Neuronal stem cell (in vitro differentiated cells): ENCODE data around the gene EML1.
"Not testable (repeated sequence)": the region's sequence is repeated elsewhere in the genome, so short reads cannot be mapped to it uniquely, and the experiment has no call there.

ENCODE experiments used
- DNase-seq: peaks from one replicate; pipeline ENCODE4 v3.0.0-alpha.2; 2013; ENCODE audit warnings: low spot score
- H2AFZ ChIP-seq: one replicate; pipeline ENCODE4 v1.6.1; 2013; ENCODE audit warnings: mild to moderate bottlenecking, low read length, inconsistent platforms
- H2AK5ac ChIP-seq: 2 replicates; pipeline ENCODE4 v1.6.1; 2013; ENCODE audit warnings: low read depth, mild to moderate bottlenecking, inconsistent platforms, low read length, moderate library complexity, mixed read lengths
- H2BK120ac ChIP-seq: 2 replicates; pipeline ENCODE4 v1.6.1; 2013; ENCODE audit warnings: low read depth, mild to moderate bottlenecking, inconsistent platforms, low read length, moderate library complexity, mixed read lengths
- H2BK12ac ChIP-seq: one replicate; pipeline ENCODE4 v1.6.1; 2013; ENCODE audit warnings: low read length, inconsistent platforms
- H2BK15ac ChIP-seq: 2 replicates; pipeline ENCODE4 v1.6.1; 2013; ENCODE audit warnings: mild to moderate bottlenecking, low read length, inconsistent platforms, mixed read lengths
- H2BK5ac ChIP-seq: one replicate; pipeline ENCODE4 v1.6.1; 2013; ENCODE audit warnings: inconsistent platforms, mild to moderate bottlenecking, low read length, moderate library complexity
- H3K14ac ChIP-seq: one replicate; pipeline ENCODE4 v1.6.1; 2013; ENCODE audit warnings: low read length, inconsistent platforms
- H3K18ac ChIP-seq: 2 replicates; pipeline ENCODE4 v1.6.1; 2013; ENCODE audit warnings: low read length, inconsistent platforms
- H3K23ac ChIP-seq: 2 replicates; pipeline ENCODE4 v1.6.1; 2013; ENCODE audit warnings: low read depth, mild to moderate bottlenecking, mixed read lengths, low read length, inconsistent platforms; ENCODE audit not compliant: poor library complexity
- H3K27ac ChIP-seq: replicated peaks from 3 replicates; pipeline ENCODE4 v1.5.1; 2013; ENCODE audit warnings: low read length, inconsistent platforms
- H3K27me3 ChIP-seq, 3 experiments: 2 replicates each; pipeline ENCODE4 v1.6.1; 2013; ENCODE audit warnings: low read length in 3 of 3, mild to moderate bottlenecking in 2 of 3, inconsistent platforms in 1 of 3, low read depth in 1 of 3, mixed read lengths in 1 of 3, moderate library complexity in 1 of 3; ENCODE audit not compliant: control insufficient read depth in 3 of 3, insufficient read depth in 3 of 3
- H3K36me3 ChIP-seq, 2 donors: replicated peaks in 1 of 2; 2 replicates each; pipeline ENCODE4 v1.6.1; 2013; ENCODE audit warnings: low read length in 2 of 2; ENCODE audit not compliant: control insufficient read depth in 2 of 2, insufficient read depth in 2 of 2
- H3K4ac ChIP-seq: 2 replicates; pipeline ENCODE4 v1.6.1; 2013; ENCODE audit warnings: inconsistent platforms, mild to moderate bottlenecking, low read length, moderate library complexity
- H3K4me1 ChIP-seq, 2 donors: 1 replicate in 1 of 2; 2 replicates in 1 of 2; pipeline ENCODE4 v1.6.1; 2013; ENCODE audit warnings: low read length in 2 of 2, low read depth in 1 of 2; ENCODE audit not compliant: control insufficient read depth in 2 of 2, insufficient read depth in 1 of 2
- H3K4me2 ChIP-seq: one replicate; pipeline ENCODE4 v1.6.1; 2013; ENCODE audit warnings: mild to moderate bottlenecking, low read length, inconsistent platforms; ENCODE audit not compliant: insufficient read depth, poor library complexity, severe bottlenecking
- H3K4me3 ChIP-seq, 2 donors: 2 replicates each; pipeline ENCODE4 v1.5.1; 2013; ENCODE audit warnings: low read length in 2 of 2, mild to moderate bottlenecking in 2 of 2, inconsistent platforms in 1 of 2, moderate library complexity in 1 of 2
- H3K79me1 ChIP-seq: one replicate; pipeline ENCODE4 v1.6.1; 2013; ENCODE audit warnings: low read depth, mild to moderate bottlenecking, inconsistent platforms, low read length, moderate library complexity
- H3K9ac ChIP-seq: one replicate; pipeline ENCODE4 v1.6.1; 2013; ENCODE audit warnings: mild to moderate bottlenecking, low read depth, low read length, inconsistent platforms; ENCODE audit not compliant: poor library complexity
- H3K9me3 ChIP-seq, 2 donors: replicated peaks in 1 of 2; 2 replicates each; pipeline versions ENCODE3 to v1.6.1; 2013; ENCODE audit warnings: low read length in 2 of 2, mild to moderate bottlenecking in 2 of 2, inconsistent platforms in 1 of 2, low read depth in 1 of 2, mixed read lengths in 1 of 2, moderate library complexity in 1 of 2; ENCODE audit not compliant: control insufficient read depth in 2 of 2, insufficient read depth in 1 of 2
- H4K8ac ChIP-seq: one replicate; pipeline ENCODE4 v1.6.1; 2013; ENCODE audit warnings: low read depth, mild to moderate bottlenecking, inconsistent platforms, low read length, moderate library complexity
- H4K91ac ChIP-seq: one replicate; pipeline ENCODE4 v1.6.1; 2013; ENCODE audit warnings: low read length, low read depth, mild to moderate bottlenecking, inconsistent platforms; ENCODE audit not compliant: poor library complexity
- WGBS, 2 donors: extraction: QIAGEN DNeasy Blood & Tissue Kit; methylation state at CpG; one replicate each; pipeline ENCODE4 v1.1.7; 2013; ENCODE audit warnings: missing lambda C conversion rate in 2 of 2, mixed read lengths in 1 of 2; ENCODE audit not compliant: insufficient read length in 2 of 2, insufficient replicate concordance in 1 of 2; ENCODE audit errors: extremely low coverage in 2 of 2; 5-methylcytosine and 5-hydroxymethylcytosine counted together

The EML1 gene

DNA sequence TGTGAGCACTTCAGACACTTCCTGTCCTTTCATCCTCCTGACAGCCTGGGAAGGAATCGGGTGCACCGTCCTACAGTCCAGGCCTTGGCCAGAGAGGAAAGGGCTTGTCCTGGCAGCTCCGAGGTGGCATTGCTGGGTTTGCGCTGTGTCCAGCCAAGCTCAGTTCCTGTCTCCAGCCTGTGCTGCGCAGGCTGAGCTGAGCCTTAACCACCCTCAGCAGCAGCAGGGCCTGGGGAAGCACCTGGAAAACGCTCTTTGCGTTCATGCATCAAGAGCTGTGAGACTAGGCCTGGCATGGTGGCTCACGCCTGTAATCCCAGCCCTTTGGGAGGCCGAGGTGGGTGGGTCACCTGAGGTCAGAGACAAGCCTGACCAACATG, 33.7 kb upstream of the EML1 start:
- H3K79me1 ChIP-seq, result no peaks in the 10 kb centered on the region
- no peaks in the 10 kb centered on the region for H3K36me3 ChIP-seq
- no peak overlapping the region for H3K4me2 ChIP-seq
- H3K18ac ChIP-seq, result peak overlapping the region; percentile 52
- H4K91ac ChIP-seq, result no peak overlapping the region
- no peak overlapping the region for H2BK120ac ChIP-seq
- peaks cover 9 to 25% of the 10 kb centered on the region in 2 donors for H3K4me1 ChIP-seq
- no peak overlapping the region for H4K8ac ChIP-seq
- peak overlapping the region; percentile 14 for H3K14ac ChIP-seq
- H2BK15ac ChIP-seq, result no peak overlapping the region
- H3K9me3 ChIP-seq, result no peaks in the 10 kb centered on the region
- no peak overlapping the region for H2BK5ac ChIP-seq
- no CpG with 5 or more reads among the region's 9 CpGs for WGBS, 2 donors
- H3K23ac ChIP-seq, result no peak overlapping the region
- peaks cover 0 to 4% (median 0%) of the 10 kb centered on the region in 3 experiments for H3K27me3 ChIP-seq
- H2BK12ac ChIP-seq, result peak overlapping the region; percentile 69
- no peak for DNase-seq
- H3K27ac ChIP-seq, result no peak overlapping the region
- peak overlapping the region; percentile 68 for H3K9ac ChIP-seq
- peak overlapping the region; percentile 4 for H2AK5ac ChIP-seq
- peak overlapping the region in 1 of 2 donors; percentile 26 for H3K4me3 ChIP-seq
- no peak overlapping the region for H3K4ac ChIP-seq
- H2AFZ ChIP-seq, result peak overlapping the region; percentile 60

DNA sequence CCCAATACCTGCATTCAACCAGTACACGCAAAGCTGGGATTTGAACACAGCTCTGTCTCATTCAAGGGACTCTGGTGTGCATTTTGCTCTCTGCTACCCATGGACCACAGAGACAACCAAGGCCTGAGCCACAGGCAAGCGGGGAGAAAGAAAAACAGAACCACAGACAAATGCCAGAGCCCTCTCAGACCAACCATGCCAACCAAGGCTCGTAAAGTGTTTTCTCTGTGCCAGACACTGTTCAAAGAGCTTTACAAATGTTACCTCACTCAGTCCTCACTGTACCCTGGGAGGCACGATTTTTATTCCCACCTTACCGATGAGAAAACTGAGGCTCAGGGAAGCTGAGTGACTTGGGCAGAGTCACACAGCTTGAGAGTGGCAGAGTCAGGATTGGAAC, 32.4 kb upstream of the EML1 start:
- Histone ChIP-seq H3K4me1 (peaks cover 3 to 20% of the 10 kb centered on the region in 2 donors), H3K18ac (no peak overlapping the region), H3K14ac (no peak overlapping the region), H2BK5ac (no peak overlapping the region), H3K4ac (no peak overlapping the region), H3K36me3 (no peaks in the 10 kb centered on the region), H3K27me3 (peaks cover 0 to 4% (median 0%) of the 10 kb centered on the region in 3 experiments), H3K4me2 (no peak overlapping the region), H3K27ac (no peak overlapping the region), H2BK15ac (no peak overlapping the region), H3K23ac (no peak overlapping the region), H3K9me3 (no peaks in the 10 kb centered on the region), H2BK120ac (no peak overlapping the region), H3K9ac (no peak overlapping the region), H2AFZ (no peak overlapping the region), H4K91ac (no peak overlapping the region), H4K8ac (no peak overlapping the region), H3K4me3 (no peak overlapping the region), H2BK12ac (no peak overlapping the region), H2AK5ac (no peak overlapping the region), H3K79me1 (no peaks in the 10 kb centered on the region)
- WGBS, 2 donors, result no CpG with 5 or more reads among the region's 5 CpGs
- DNase-seq, result no peak

DNA sequence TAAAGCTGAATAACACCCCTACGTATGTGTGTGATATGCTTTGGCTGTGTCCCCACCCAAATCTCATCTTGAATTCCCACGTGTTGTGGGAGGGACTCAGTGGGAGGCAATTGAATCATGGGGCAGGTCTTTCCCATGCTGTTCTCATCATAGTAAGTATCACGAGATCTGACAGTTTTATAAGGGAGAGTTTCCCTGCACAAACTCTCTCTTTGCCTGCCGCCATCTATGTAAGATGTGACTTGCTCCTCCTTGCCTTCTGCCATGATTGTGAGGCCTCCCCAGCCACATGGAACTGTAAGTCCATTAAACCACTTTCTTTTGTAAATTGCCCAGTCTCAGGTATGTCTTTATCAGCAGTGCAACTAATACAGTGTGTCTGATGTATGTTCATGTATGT, 30.3 kb upstream of the EML1 start:
- not testable (repeated sequence) for H2AFZ ChIP-seq, H2BK12ac ChIP-seq, H2BK120ac ChIP-seq, H3K14ac ChIP-seq, DNase-seq, H2AK5ac ChIP-seq, H3K4ac ChIP-seq, H2BK15ac ChIP-seq, H3K23ac ChIP-seq, H4K91ac ChIP-seq, H3K9me3 ChIP-seq, H3K27ac ChIP-seq, H3K4me2 ChIP-seq, H3K27me3 ChIP-seq, H3K4me3 ChIP-seq, H3K9ac ChIP-seq, H3K18ac ChIP-seq, H3K36me3 ChIP-seq, H2BK5ac ChIP-seq, H4K8ac ChIP-seq, H3K79me1 ChIP-seq
- H3K4me1 ChIP-seq, result peaks cover 3 to 25% of the 10 kb centered on the region in 2 donors
- WGBS, 2 donors, result no CpG with 5 or more reads among the region's 4 CpGs

GRCh38 chr14:99763527-99764221, 29.5 kb upstream of the EML1 start:
- WGBS, 2 donors, result no CpG with 5 or more reads among the region's 13 CpGs
- H2BK15ac ChIP-seq, result peak overlapping the region; percentile 43
- no peaks in the 10 kb centered on the region for H3K36me3 ChIP-seq
- no peak overlapping the region for H2AFZ ChIP-seq
- H4K8ac ChIP-seq, result no peak overlapping the region
- H3K23ac ChIP-seq, result peak overlapping the region; percentile 2
- peaks cover 0 to 13% (median 0%) of the 10 kb centered on the region in 3 experiments for H3K27me3 ChIP-seq
- no peaks in the 10 kb centered on the region for H3K9me3 ChIP-seq
- H3K4me2 ChIP-seq, result no peak overlapping the region
- no peak overlapping the region for H2BK12ac ChIP-seq
- no peak overlapping the region for H2BK5ac ChIP-seq
- peak overlapping the region; percentile 80 for H3K18ac ChIP-seq
- no peak overlapping the region for H3K9ac ChIP-seq
- peak overlapping the region; percentile 16 for H2BK120ac ChIP-seq
- DNase-seq, result no peak
- no peak overlapping the region for H4K91ac ChIP-seq
- no peaks in the 10 kb centered on the region for H3K79me1 ChIP-seq
- H3K4me3 ChIP-seq, result no peak overlapping the region
- peak overlapping the region; percentile 42 for H3K14ac ChIP-seq
- peaks cover 6 to 22% of the 10 kb centered on the region in 2 donors for H3K4me1 ChIP-seq
- H2AK5ac ChIP-seq, result no peak overlapping the region
- no peak overlapping the region for H3K27ac ChIP-seq
- no peak overlapping the region for H3K4ac ChIP-seq
